Panc1 (cell line): Measurements from ENCODE around the gene RALGAPB. TPM values are rescaled to one million over a fixed set of nuclear protein-coding genes. Genes with fewer than 3 reads are reported as not detected.

Source experiments
- ATAC-seq: fragments of 200-7000 bp; cut with Tn5 transposase; 2 replicates; pipeline ENCODE4 v1.9.1; 2020; ENCODE audit warnings: mild to moderate bottlenecking, moderate library complexity
- BruUV-seq: library from RNA; stranded (reverse); fragments of 400-500 nt; replicated peaks from 2 replicates; lab custom pipeline; 2021; lab: Mats Ljungman, UMichigan
- CTCF ChIA-PET: fragments of 300-600 bp; sonication (Branson Sonifier 250); formaldehyde crosslinking; loops from one replicate; lab custom pipeline; 2022; ENCODE audit warnings: antibody characterized with exemption; lab: Charles Lee
- POLR2A ChIA-PET: fragments of 300-600 bp; sonication (Branson Sonifier 250); formaldehyde crosslinking; loops from one replicate; lab custom pipeline; 2022; ENCODE audit warnings: antibody characterized with exemption; lab: Charles Lee
- DNase-seq: peaks from one replicate; pipeline ENCODE4 v3.0.0-alpha.2; 2010; ENCODE audit warnings: low read depth, low spot score
- H3K27ac ChIP-seq: 2 replicates; pipeline ENCODE4 v1.5.1; 2011; ENCODE audit warnings: mild to moderate bottlenecking, low read length, inconsistent platforms
- H3K27me3 ChIP-seq: fragments of 200-500 bp; sonication (Bioruptor generic); 2 replicates; pipeline ENCODE4 v1.6.0; 2014; ENCODE audit warnings: low read length, inconsistent platforms; ENCODE audit not compliant: control insufficient read depth, insufficient read depth
- H3K36me3 ChIP-seq: fragments of 200-500 bp; sonication (Bioruptor generic); 2 replicates; pipeline ENCODE4 v1.5.1; 2014; ENCODE audit warnings: inconsistent platforms, mild to moderate bottlenecking, low read length, moderate library complexity; ENCODE audit not compliant: control insufficient read depth, insufficient read depth
- H3K4me1 ChIP-seq: 2 replicates; pipeline ENCODE4 v1.5.1; 2011; ENCODE audit warnings: inconsistent platforms, mild to moderate bottlenecking, low read length, moderate library complexity; ENCODE audit not compliant: control insufficient read depth, insufficient read depth
- H3K4me3 ChIP-seq, 2 experiments: 2 replicates each; pipeline ENCODE4 v1.5.1; 2011 to 2012; ENCODE audit warnings: low read depth in 2 of 2, low read length in 2 of 2, mild to moderate bottlenecking in 2 of 2, inconsistent platforms in 1 of 2, moderate library complexity in 1 of 2
- H3K9me3 ChIP-seq: fragments of 200-500 bp; sonication (Bioruptor generic); 2 replicates; pipeline ENCODE4 v1.5.1; 2014; ENCODE audit warnings: low read depth, mild to moderate bottlenecking, inconsistent platforms, low read length, moderate library complexity; ENCODE audit not compliant: control insufficient read depth, insufficient read depth
- POLR2AphosphoS5 ChIP-seq: IDR thresholded peaks from 2 replicates; pipeline ENCODE4 v1.6.1; 2012; ENCODE audit warnings: mild to moderate bottlenecking, low read depth, low read length, moderate library complexity
- REST ChIP-seq, 2 experiments: IDR thresholded peaks; 2 replicates each; pipeline ENCODE4 v1.6.1; 2011 to 2012; ENCODE audit warnings: low read depth in 2 of 2, control low read depth in 1 of 2, low read length in 1 of 2, mild to moderate bottlenecking in 1 of 2, moderate library complexity in 1 of 2; ENCODE audit not compliant: insufficient read depth in 1 of 2
- SIN3A ChIP-seq: IDR thresholded peaks from 2 replicates; pipeline ENCODE4 v1.6.1; 2012; ENCODE audit warnings: low read depth, mild to moderate bottlenecking, low read length, moderate library complexity, borderline replicate concordance; ENCODE audit not compliant: insufficient read depth
- TCF7L2 ChIP-seq: IDR thresholded peaks from 2 replicates; pipeline ENCODE4 v1.6.1; 2011; ENCODE audit warnings: mild to moderate bottlenecking, low read depth, low read length, inconsistent platforms
- in situ Hi-C: cut with HindIII; loops from 2 replicates; pipeline ENCODE4 v1.10.0; 2016; ENCODE audit warnings: low sequenced_read_pairs, low pct_unique_long_range_greater_than_20kb
- intact Hi-C: fragments of 100-400 bp; cut with micrococcal nuclease; formaldehyde crosslinking; loops from one replicate; pipeline ENCODE4 v1.10.0; 2022; ENCODE audit not compliant: unreplicated experiment
- total RNA-seq: library from RNA; stranded (reverse); gene quantifications from one replicate; pipeline ENCODE4 v1.2.1, GENCODE V29; 2021; ENCODE audit not compliant: unreplicated experiment
- TF ChIP-seq, protein P1 (sequence below): fragments of 450-650 bp; IDR thresholded peaks from 2 replicates; pipeline ENCODE4 v1.5.1; 2017; ENCODE audit warnings: mild to moderate bottlenecking

RALGAPB gene
- total RNA-seq, 1 experiment from 2014 or later: 33.1 TPM

- Histone ChIP-seq H3K4me3 (no peak overlapping the region), H3K9me3 (no peaks in the 10 kb centered on the region), H3K27me3 (no peaks in the 10 kb centered on the region), H3K4me1 (no peaks in the 10 kb centered on the region), H3K36me3 (peaks cover 23% of the 10 kb centered on the region), H3K27ac (no peak overlapping the region)
- BruUV-seq: no TSS peak
- ATAC-seq (no peak), DNase-seq (no peak)
- ChIA-PET CTCF (no interaction called here), POLR2A (no interaction called here)
- in situ Hi-C loops (no loop called here), intact Hi-C loops (no loop called here)
- no peak for TF ChIP-seq REST (IDR thresholded peaks at IDR 0.05; ENCODE audit: insufficient read depth in 1 of 2, low read depth in 2 of 2, low read length in 1 of 2)
- no peak for TF ChIP-seq POLR2AphosphoS5
- TF ChIP-seq SIN3A: no peak
- no peak for TF ChIP-seq TCF7L2
- TF ChIP-seq, protein P1, sequence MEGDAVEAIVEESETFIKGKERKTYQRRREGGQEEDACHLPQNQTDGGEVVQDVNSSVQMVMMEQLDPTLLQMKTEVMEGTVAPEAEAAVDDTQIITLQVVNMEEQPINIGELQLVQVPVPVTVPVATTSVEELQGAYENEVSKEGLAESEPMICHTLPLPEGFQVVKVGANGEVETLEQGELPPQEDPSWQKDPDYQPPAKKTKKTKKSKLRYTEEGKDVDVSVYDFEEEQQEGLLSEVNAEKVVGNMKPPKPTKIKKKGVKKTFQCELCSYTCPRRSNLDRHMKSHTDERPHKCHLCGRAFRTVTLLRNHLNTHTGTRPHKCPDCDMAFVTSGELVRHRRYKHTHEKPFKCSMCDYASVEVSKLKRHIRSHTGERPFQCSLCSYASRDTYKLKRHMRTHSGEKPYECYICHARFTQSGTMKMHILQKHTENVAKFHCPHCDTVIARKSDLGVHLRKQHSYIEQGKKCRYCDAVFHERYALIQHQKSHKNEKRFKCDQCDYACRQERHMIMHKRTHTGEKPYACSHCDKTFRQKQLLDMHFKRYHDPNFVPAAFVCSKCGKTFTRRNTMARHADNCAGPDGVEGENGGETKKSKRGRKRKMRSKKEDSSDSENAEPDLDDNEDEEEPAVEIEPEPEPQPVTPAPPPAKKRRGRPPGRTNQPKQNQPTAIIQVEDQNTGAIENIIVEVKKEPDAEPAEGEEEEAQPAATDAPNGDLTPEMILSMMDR: no peak
Observed at GRCh38 chr20:38554986-38555385, 82.3 kb downstream of the RALGAPB start.

DNA sequence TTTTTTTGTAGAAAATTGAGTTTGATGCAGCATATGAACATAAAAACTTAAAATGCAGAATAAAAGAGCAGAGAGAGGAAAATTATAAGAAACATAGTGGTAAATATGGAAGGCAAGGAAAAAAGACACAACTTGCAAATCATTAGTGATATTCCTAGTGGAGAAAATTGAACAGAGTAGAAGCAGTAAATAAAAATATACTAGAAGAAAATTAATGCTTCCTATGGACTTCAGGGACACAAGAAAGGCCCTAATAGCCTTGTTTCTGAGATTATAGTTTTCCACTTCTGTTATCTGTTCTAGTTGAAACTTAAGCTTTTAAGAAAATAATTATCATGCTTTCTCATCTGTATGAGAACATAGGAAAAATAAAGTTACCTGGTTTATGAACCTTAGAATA, 82.8 kb downstream of the RALGAPB start:
- no TSS peak for BruUV-seq
- POLR2A ChIA-PET: no interaction called here
- CTCF ChIA-PET: no interaction called here
- no peak overlapping the region for H3K4me3 ChIP-seq
- no peak overlapping the region for H3K27ac ChIP-seq
- H3K36me3 ChIP-seq: peaks cover 27% of the 10 kb centered on the region
- no peaks in the 10 kb centered on the region for H3K27me3 ChIP-seq
- ATAC-seq (no peak), DNase-seq (no peak)
- intact Hi-C loops: no loop called here
- no peaks in the 10 kb centered on the region for H3K4me1 ChIP-seq
- TF ChIP-seq, protein P1: no peak
- TF ChIP-seq REST (IDR thresholded peaks at IDR 0.05; ENCODE audit: insufficient read depth in 1 of 2, low read depth in 2 of 2, low read length in 1 of 2) (no peak), SIN3A (no peak), POLR2AphosphoS5 (no peak), TCF7L2 (no peak)
- in situ Hi-C loops: no loop called here
- H3K9me3 ChIP-seq: no peaks in the 10 kb centered on the region
